Activated T-helper 1 cell treated with anti-CD3 and anti-CD28 coated beads, Interleukin-12 subunit alpha, Interleukin-12 subunit beta, Interleukin-2, Interleukin-4 antibody, amounts not matched to agents 30 ng/mL and 10 ng/mL and 1 ng/mL, durations not matched to agents 14 hours and 24 hours and 36 hours (primary cell): ENCODE results near the gene PSRC1. TPM values are rescaled to one million over a fixed set of nuclear protein-coding genes. Genes with fewer than 3 reads are reported as not detected.
A peak's percentile ranks its signal among the peaks of the same experiment; 100 is the strongest.
"Not testable (repeated sequence)": the region's sequence is repeated elsewhere in the genome, so short reads cannot be mapped to it uniquely, and the experiment has no call there.

Experiments
- DNase-seq: peaks from one replicate; pipeline ENCODE4 v3.0.0; 2021; ENCODE audit warnings: low spot score
- H3K27ac Mint-ChIP-seq: one replicate; pipeline ENCODE4 v1.8.0; 2021; ENCODE audit warnings: mild to moderate bottlenecking, mixed read lengths
- H3K27me3 Mint-ChIP-seq: one replicate; pipeline ENCODE4 v1.8.0; 2022; ENCODE audit warnings: mild to moderate bottlenecking, moderate library complexity, mixed read lengths; ENCODE audit not compliant: insufficient read depth
- H3K36me3 Mint-ChIP-seq: one replicate; pipeline ENCODE4 v1.8.0; 2021; ENCODE audit warnings: low read depth, mixed read lengths
- H3K4me1 Mint-ChIP-seq: one replicate; pipeline ENCODE4 v1.8.0; 2021; ENCODE audit warnings: low read depth, mixed read lengths
- H3K4me3 Mint-ChIP-seq: one replicate; pipeline ENCODE4 v1.8.0; 2021; ENCODE audit warnings: mild to moderate bottlenecking, moderate library complexity, mixed read lengths
- H3K9me3 Mint-ChIP-seq: one replicate; pipeline ENCODE4 v1.8.0; 2021; ENCODE audit warnings: mixed read lengths
- intact Hi-C: fragments of 100-400 bp; cut with micrococcal nuclease; formaldehyde crosslinking; loops from one replicate; pipeline ENCODE4 v1.15.1; 2024
- total RNA-seq: library from RNA; stranded (reverse); gene quantifications from 2 replicates; pipeline ENCODE4 v1.2.3, GENCODE V29; 2022

Gene PSRC1
- total RNA-seq, 1 donor from 2014 or later: 5.5 TPM

GRCh38 chr1:109290137-109290536 lies 7.2 kb upstream of the PSRC1 start:
- H3K9me3 Mint-ChIP-seq: no peaks in the 10 kb centered on the region

GRCh38 chr1:109286762-109287161 lies 3.8 kb upstream of the PSRC1 start:
- peaks cover 26% of the 10 kb centered on the region for H3K4me1 Mint-ChIP-seq
- H3K27me3 Mint-ChIP-seq, DNase-seq, H3K4me3 Mint-ChIP-seq, H3K36me3 Mint-ChIP-seq, H3K9me3 Mint-ChIP-seq, H3K27ac Mint-ChIP-seq, intact Hi-C loops: not testable (repeated sequence)

More at GRCh38 chr1:109290137-109290536, 7.2 kb upstream of the PSRC1 start:
- Mint-ChIP-seq H3K4me3 (no peak overlapping the region), H3K27me3 (peaks cover 12% of the 10 kb centered on the region), H3K27ac (no peak overlapping the region), H3K36me3 (no peaks in the 10 kb centered on the region), H3K4me1 (no peaks in the 10 kb centered on the region)
- intact Hi-C loops: no loop called here
- DNase-seq: no peak

- H3K4me3 Mint-ChIP-seq: peak overlapping the region; percentile 97
- peaks cover 35% of the 10 kb centered on the region for H3K4me1 Mint-ChIP-seq
- peak overlapping the region; percentile 81 for H3K27ac Mint-ChIP-seq
- H3K36me3 Mint-ChIP-seq: no peaks in the 10 kb centered on the region
- intact Hi-C loops: loop anchor here (1.0 to 2.0 kb wide), 8 partner anchors 21 to 199 kb away; partner anchors contain the start of genes ATXN7L2, CELSR2 and PSMA5
- H3K9me3 Mint-ChIP-seq: no peaks in the 10 kb centered on the region
- H3K27me3 Mint-ChIP-seq: peaks cover 3% of the 10 kb centered on the region
- no peak for DNase-seq
Measured at GRCh38 chr1:109283748-109284600, 1.0 kb upstream of the PSRC1 start.

- Mint-ChIP-seq H3K4me3 (peak overlapping the region; percentile 97), H3K27ac (no peak overlapping the region), H3K4me1 (peaks cover 35% of the 10 kb centered on the region)
Measured at GRCh38 chr1:109282497-109282951, 421 bp downstream of the PSRC1 start.

GRCh38 chr1:109281680-109282496 lies 1.1 kb downstream of the PSRC1 start:
- intact Hi-C loops: loop anchor here (2.0 kb wide), 3 partner anchors 19 to 89 kb away; no protein-coding TSS in a partner anchor
- H3K9me3 Mint-ChIP-seq: no peaks in the 10 kb centered on the region
- H3K27ac Mint-ChIP-seq: peak overlapping the region; percentile 38
- peaks cover 35% of the 10 kb centered on the region for H3K4me1 Mint-ChIP-seq
- H3K27me3 Mint-ChIP-seq: no peaks in the 10 kb centered on the region
- peak overlapping the region; percentile 97 for H3K4me3 Mint-ChIP-seq
- H3K36me3 Mint-ChIP-seq: peaks cover 2% of the 10 kb centered on the region
- DNase-seq: no peak

More at GRCh38 chr1:109282497-109282951, 421 bp downstream of the PSRC1 start:
- Mint-ChIP-seq H3K9me3 (no peaks in the 10 kb centered on the region), H3K36me3 (peaks cover 2% of the 10 kb centered on the region), H3K27me3 (no peaks in the 10 kb centered on the region)
- intact Hi-C loops: loop anchor here (2.0 kb wide), 3 partner anchors 20 to 88 kb away; no protein-coding TSS in a partner anchor
- no peak for DNase-seq

- no peak for DNase-seq
- Mint-ChIP-seq H3K4me1 (peaks cover 35% of the 10 kb centered on the region), H3K27ac (no peak overlapping the region), H3K36me3 (peaks cover 2% of the 10 kb centered on the region), H3K4me3 (no peak overlapping the region), H3K27me3 (no peaks in the 10 kb centered on the region), H3K9me3 (no peaks in the 10 kb centered on the region)
- intact Hi-C loops: no loop called here
Measured at GRCh38 chr1:109280862-109281261, 2.1 kb downstream of the PSRC1 start.

GRCh38 chr1:109279615-109280278 lies 3.2 kb downstream of the PSRC1 start:
- H3K4me1 Mint-ChIP-seq: peaks cover 35% of the 10 kb centered on the region
- no peak overlapping the region for H3K27ac Mint-ChIP-seq
- H3K9me3 Mint-ChIP-seq: no peaks in the 10 kb centered on the region
- no peaks in the 10 kb centered on the region for H3K27me3 Mint-ChIP-seq
- peaks cover 2% of the 10 kb centered on the region for H3K36me3 Mint-ChIP-seq
- no peak for DNase-seq
- no peak overlapping the region for H3K4me3 Mint-ChIP-seq
- intact Hi-C loops: no loop called here

GRCh38 chr1:109277434-109278204 lies 5.3 kb downstream of the PSRC1 start:
- no peaks in the 10 kb centered on the region for H3K27me3 Mint-ChIP-seq
- H3K36me3 Mint-ChIP-seq: peaks cover 2% of the 10 kb centered on the region
- H3K27ac Mint-ChIP-seq: no peak overlapping the region
- DNase-seq: peak; percentile 58
- intact Hi-C loops: loop anchor here (1.0 kb wide), 2 partner anchors 122 to 255 kb away; no protein-coding TSS in a partner anchor
- H3K9me3 Mint-ChIP-seq: no peaks in the 10 kb centered on the region
- no peak overlapping the region for H3K4me3 Mint-ChIP-seq
- peaks cover 16% of the 10 kb centered on the region for H3K4me1 Mint-ChIP-seq

GRCh38 chr1:109275706-109276345 lies 7.1 kb downstream of the PSRC1 start:
- intact Hi-C loops: no loop called here
- Mint-ChIP-seq H3K4me3 (no peak overlapping the region), H3K9me3 (no peaks in the 10 kb centered on the region), H3K36me3 (peaks cover 2% of the 10 kb centered on the region), H3K27ac (no peak overlapping the region), H3K4me1 (no peaks in the 10 kb centered on the region), H3K27me3 (no peaks in the 10 kb centered on the region)
- no peak for DNase-seq

- no peak for DNase-seq
- Mint-ChIP-seq H3K27me3 (no peaks in the 10 kb centered on the region), H3K4me3 (no peak overlapping the region)
Measured at GRCh38 chr1:109274533-109275476, 8.1 kb downstream of the PSRC1 start.

More at GRCh38 chr1:109274533-109275476, 8.1 kb downstream of the PSRC1 start:
- H3K4me1 Mint-ChIP-seq: no peaks in the 10 kb centered on the region
- peaks cover 2% of the 10 kb centered on the region for H3K36me3 Mint-ChIP-seq
- no peaks in the 10 kb centered on the region for H3K9me3 Mint-ChIP-seq
- intact Hi-C loops: no loop called here
- H3K27ac Mint-ChIP-seq: no peak overlapping the region
